T-helper 2 cell (primary cell): ENCODE data around the gene MYO5B.
"Not testable (repeated sequence)": the region's sequence is repeated elsewhere in the genome, so short reads cannot be mapped to it uniquely, and the experiment has no call there.

ENCODE experiments used
- DNase-seq, 5 experiments: peaks; one replicate each; pipeline versions ENCODE4 v3.0.0 to v3.0.0-alpha.2; 2012 to 2022

Gene MYO5B

GRCh38 chr18:50097702-50098101 lies 97.2 kb downstream of the MYO5B start:
- DNase-seq: peak in 1 of 5 experiments; percentile 7

DNA sequence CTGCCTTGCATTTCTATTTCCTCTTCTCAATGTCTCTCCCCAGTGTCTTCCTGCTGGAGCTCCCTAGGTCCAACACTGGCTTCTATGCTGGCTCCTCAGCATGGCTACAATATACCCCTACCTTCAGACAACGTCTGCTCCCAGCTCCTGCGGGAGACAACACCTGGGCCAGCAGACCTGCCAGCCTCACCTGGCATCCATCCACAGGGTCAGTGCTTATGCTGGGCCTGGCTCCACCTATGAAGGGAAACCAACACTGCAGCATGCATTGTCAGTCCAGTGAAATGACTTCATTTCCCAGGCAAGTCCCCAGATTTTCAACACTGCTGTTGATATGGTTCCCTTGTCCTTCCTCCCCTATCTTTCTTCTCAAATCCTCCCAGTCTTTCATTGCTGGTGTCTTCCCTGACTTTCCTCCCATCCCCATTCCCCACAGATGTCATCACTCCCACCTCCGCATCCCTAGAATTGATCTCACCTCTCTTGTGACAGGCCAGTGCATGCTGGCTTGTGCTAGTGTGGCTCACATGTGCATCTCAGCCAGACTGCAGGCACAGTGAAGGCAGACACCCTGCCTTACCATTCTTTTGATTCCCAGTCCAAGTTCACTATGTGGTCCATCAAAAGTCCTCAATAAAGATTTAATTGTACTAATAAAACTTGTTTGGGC lies 98.0 kb downstream of the MYO5B start:
- DNase-seq: no peak

GRCh38 chr18:50094786-50095185 lies 100.2 kb downstream of the MYO5B start:
- not testable (repeated sequence) for DNase-seq

- no peak for DNase-seq
Observed at GRCh38 chr18:50094221-50094773, 100.7 kb downstream of the MYO5B start.

GRCh38 chr18:50093366-50094064 lies 101.4 kb downstream of the MYO5B start:
- DNase-seq: no peak

- DNase-seq: no peak
Observed at GRCh38 chr18:50092245-50092805, 102.6 kb downstream of the MYO5B start.

DNA sequence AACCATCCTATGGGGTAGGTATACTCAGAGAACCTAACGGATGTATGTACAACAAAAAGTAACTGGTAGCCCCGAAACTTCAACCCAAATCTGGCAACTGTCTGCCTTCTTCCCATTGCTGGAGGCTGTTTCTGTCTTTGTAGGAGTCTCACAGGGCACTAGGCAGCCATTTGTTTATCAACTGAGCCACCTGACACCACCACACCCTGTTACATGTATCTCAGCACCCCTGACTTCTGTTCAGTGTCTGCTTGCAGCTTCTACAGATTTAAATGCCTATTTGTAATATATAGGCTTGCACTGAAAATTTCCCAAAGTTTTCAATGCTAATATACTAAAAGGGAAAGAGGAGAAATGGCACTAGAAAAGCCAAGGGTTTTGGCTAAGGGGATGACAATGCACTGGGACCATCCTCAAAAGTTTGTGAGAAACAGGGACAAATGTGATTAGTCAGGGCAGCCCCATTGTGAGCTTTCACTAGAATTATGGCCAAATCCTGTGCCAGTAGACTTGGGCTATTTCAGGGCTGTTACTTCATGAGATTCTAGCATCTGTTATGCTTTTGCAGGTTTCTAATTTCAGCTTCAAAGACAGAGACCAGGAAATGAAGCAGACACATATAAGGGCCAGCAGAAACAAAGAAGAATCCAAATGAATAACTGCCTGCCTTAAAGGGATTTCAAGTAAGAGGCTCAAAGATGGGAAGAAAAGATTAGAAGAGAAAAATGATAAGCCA lies 103.3 kb downstream of the MYO5B start:
- DNase-seq: no peak

DNA sequence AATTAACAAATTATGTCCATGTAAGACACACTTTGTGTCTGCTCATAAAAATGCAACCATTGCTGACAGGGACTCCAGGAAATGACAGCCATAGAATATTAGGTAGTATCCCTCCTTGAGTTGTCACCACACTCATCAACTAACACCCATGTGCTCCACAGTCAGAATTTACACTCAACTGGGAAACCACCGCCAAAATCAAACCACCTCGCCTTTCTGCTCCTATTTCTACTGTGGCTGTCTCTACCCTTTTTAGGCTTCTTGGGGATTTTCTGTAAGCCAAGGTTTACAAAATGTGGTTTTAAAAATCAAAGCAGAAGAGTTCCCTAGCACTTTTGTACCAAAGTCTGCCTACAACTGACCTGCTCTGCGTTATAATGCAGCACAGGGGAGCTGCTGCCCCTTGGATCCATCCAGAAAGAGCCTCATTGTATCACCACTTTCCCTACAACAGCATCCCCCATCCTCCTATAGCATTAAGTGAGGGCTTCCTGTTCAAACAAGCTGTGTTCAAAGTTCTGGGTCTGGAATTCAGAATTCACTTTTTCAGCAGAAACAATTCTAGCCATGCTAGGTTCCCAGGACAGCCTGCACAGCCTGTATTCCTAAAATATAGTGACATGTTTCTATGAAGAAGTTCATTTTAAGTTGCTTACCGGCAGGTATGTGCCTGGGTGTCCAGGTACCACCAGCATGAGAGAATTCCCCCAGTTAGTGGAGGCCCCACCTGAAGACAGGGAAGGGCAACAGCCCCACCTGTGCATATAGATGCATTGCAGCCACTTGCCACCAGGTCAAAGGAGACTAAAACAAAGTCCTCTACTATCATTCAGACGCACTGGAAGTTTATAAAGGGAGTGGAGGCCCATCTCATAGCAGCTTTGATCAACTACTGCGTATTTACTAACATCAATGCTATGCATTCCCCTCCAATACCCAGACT lies 104.3 kb downstream of the MYO5B start:
- DNase-seq: no peak

GRCh38 chr18:50089702-50090101 lies 105.2 kb downstream of the MYO5B start:
- DNase-seq: no peak

- no peak for DNase-seq
Observed at GRCh38 chr18:50083708-50084107, 111.2 kb downstream of the MYO5B start.

- DNase-seq: no peak
Observed at GRCh38 chr18:50080932-50081560, 113.9 kb downstream of the MYO5B start.

- no peak for DNase-seq
Observed at GRCh38 chr18:50080316-50080715, 114.6 kb downstream of the MYO5B start.

GRCh38 chr18:50079571-50080295 lies 115.2 kb downstream of the MYO5B start:
- no peak for DNase-seq

DNA sequence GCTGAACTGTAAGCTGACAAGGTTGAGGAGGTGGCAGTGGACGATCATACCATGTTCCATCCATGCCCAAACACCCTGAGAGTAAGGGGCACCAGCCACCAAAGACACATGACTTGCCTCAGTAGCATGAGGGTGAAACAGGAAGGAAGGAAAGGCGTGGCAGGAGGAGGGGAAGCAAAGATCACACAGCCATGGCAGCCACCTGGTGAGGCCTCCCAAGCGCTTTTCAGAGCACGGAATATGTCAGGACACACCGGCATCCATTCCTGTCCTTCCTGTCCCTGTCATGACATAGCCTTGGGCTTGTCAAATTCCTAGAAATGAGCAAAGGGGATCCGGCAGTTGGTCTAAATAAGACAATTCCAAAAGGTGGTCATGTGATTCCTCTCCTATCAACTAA lies 118.7 kb downstream of the MYO5B start:
- DNase-seq: no peak

GRCh38 chr18:50075772-50076171 lies 119.2 kb downstream of the MYO5B start:
- DNase-seq: no peak

GRCh38 chr18:50074404-50074803 lies 120.5 kb downstream of the MYO5B start:
- no peak for DNase-seq

GRCh38 chr18:50073319-50073718 lies 121.6 kb downstream of the MYO5B start:
- no peak for DNase-seq

GRCh38 chr18:50072146-50072545 lies 122.8 kb downstream of the MYO5B start:
- DNase-seq: no peak

- no peak for DNase-seq
Observed at GRCh38 chr18:50071397-50071796, 123.5 kb downstream of the MYO5B start.

DNA sequence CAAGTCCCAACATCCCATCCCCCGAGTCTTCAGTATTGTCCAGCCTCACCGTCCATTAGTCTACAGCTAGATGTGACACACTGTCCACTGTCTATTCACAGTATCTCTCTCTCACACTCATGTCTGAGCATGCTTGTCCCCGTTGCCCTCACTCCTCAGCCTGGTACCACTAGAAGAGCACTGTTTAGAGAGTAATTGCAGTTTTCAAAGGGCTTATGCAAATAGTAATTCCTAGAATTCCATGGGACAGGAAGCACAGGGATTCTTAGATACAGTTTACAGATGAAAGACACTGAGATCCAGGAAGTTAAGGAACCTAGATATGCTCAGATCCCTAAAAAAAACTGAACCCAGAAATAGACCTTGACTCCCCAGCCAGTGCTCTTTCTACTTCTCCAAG lies 125.5 kb downstream of the MYO5B start:
- no peak for DNase-seq

GRCh38 chr18:50065527-50065926 lies 129.4 kb downstream of the MYO5B start:
- DNase-seq: no peak
